Measurements from ENCODE around the gene SLC5A5.
"Not testable (repeated sequence)": the region's sequence is repeated elsewhere in the genome, so short reads cannot be mapped to it uniquely, and the experiment has no call there.

Gene SLC5A5

GRCh38 chr19:17919122-17919521 lies 47.4 kb downstream of the SLC5A5 start:
- not testable (repeated sequence) for DNase-seq (ENCODE audit: low read depth)

DNA sequence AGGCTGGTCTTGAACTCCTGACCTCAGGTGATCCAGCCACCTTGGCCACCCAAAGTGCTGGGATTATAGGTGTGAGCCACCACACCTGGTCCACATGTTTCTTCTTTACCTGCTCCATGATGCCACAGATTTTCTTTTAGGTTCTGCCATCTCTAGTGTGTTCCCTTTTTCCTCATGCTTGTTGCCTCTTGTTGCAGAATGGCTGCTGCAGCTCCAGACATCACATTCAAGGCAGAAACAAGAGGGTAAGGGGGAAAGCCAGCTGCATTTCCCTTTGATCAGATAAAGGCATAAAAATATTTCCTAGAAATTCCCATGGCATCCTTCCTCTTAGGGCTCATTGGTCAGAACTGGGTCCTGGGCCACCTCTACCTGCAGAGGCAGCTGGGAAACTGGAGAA lies 48.8 kb downstream of the SLC5A5 start:
- no peak for DNase-seq (ENCODE audit: low read depth)

DNA sequence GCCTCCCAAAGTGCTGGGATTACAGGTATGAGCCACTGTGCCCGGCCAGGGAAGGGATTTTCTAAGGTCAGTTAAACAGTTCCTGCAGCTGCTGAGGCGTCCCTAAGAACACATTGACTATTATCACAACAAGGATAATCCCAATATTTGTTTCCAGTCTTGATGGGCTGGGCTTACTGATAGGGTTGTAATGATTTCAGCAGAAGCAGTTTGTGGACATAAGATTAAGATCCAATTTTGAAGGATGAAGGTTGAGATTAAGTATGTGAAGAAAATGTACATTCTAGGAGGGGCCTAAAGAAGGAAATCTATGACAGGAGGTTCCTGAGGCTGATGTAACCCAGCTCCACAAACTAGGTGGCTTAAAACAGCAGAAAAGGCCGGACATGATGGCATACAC lies 50.4 kb downstream of the SLC5A5 start:
- no peak for DNase-seq (ENCODE audit: low read depth)

DNA sequence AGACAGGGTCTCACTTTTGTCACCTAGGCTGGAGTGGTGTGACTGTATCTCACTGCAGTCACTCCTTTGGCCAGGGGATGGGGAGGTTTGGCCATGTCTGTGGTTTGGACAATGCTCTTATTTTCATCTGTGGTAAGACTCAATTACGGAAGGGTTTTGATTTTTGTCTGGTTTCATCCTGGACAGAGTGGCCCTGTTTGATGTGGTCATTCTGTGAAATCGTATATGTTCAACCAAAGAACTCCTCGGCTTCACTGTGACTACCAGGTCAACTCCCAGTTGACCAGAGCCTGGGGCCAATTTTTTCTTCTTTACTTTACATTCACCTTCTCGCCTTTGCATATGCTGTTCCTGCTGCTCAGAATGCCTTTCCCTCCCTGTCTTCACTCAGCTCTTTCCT lies 54.3 kb downstream of the SLC5A5 start:
- no peak for DNase-seq (ENCODE audit: low read depth)

GRCh38 chr19:17929056-17929455 lies 57.3 kb downstream of the SLC5A5 start:
- DNase-seq (ENCODE audit: low read depth), result no peak

DNA sequence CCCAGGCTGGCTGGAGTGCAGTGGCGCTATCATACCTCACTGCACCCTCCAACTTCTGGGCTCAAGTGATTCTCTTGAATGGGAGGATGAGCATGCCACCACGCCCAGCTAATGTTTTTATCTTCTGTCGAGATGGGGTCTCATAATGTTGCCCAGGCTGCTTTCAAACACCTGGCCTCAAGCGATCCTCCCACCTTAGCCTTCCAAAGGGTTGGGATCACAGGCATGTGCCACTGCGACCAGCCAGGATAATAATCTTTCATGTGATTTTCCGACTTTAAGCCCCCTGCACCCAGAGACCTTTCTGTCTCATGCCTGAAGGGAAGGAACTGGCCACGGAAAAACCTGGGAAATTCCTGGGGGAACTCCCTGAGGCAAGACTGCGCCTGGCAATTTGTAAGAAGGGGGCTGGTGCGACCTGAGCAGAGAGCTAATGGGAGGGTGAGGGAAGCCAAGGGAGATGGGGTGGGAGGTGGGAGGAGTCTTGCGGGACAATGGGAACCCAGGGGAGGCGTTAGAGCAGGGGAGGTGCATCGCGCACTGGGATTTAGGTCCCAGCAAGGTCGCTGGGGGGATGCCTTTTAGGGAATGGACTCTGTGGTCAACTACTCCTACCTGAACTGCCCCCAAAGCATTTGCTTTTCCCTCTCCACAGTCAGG lies 59.9 kb downstream of the SLC5A5 start:
- no peak for DNase-seq (ENCODE audit: low read depth)

- peak; percentile 88 for DNase-seq (ENCODE audit: low read depth)
Observed at GRCh38 chr19:17932485-17933338, 61.0 kb downstream of the SLC5A5 start, which contains the start of gene CCDC124. Gene CCDC124 (plus strand): TSS chr19:17933015. CDS start chr19:17936421, 3,406 bp downstream.

DNA sequence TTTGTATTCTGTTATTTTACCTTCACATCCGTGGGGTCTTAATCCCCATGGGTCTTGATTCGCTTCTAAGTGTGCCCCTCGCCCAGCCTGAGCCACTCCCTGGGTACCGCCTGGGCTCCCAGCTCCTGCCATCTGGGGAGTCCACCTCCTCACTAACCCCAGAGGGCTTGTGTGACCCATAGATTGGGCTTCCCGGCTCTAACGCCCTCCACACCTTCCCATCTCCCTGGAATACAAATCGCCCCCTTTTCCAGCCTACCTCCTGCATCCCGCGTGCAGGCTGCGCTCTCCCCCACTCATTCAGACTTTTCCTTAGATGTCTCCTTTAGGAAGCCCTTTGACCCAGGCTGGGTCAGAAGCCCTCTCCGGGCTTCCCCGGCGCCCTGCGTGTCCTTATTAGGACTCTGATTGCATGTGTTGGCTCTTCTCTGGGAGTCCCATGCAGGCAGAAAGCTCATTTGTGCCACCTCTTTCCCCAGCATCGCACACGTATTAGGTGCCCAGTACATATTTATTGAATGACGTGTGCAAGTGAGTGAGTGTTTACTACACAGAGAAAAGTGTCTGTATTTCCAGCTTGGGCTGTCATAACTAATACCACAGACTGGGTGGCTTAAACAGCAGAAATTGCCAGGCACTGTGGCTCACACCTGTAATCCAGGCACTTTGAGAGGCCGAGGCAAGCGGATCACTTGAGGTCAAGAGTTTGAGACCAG lies 61.8 kb downstream of the SLC5A5 start:
- DNase-seq (ENCODE audit: low read depth), result no peak

GRCh38 chr19:17936379-17936778 lies 64.6 kb downstream of the SLC5A5 start:
- DNase-seq (ENCODE audit: low read depth), result no peak

DNA sequence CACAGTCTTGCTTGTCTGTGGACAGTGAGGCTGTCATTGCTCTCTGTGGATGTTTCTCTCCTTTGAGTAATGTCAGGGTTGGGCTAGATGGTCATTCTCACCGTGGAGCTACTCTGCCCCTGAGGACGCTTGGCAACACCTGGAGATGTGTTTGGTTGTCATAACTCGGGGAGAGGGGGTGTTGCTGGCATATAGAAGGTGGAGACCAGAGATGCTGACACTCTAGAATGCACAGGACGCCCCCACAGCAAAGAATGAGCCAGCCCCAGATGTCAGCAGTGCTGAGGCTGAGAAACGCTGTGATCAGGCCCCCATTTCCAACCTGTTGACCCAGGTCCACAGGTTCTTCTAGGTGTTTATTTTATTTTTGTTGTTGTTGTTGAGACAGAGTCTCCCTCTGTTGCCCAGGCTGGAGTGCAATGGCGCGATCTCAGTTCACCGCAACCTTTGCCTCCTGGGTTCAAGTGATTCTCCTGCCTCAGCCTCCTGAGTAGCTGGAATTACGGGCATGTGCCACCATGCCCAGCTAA lies 65.7 kb downstream of the SLC5A5 start:
- no peak for DNase-seq (ENCODE audit: low read depth)

DNA sequence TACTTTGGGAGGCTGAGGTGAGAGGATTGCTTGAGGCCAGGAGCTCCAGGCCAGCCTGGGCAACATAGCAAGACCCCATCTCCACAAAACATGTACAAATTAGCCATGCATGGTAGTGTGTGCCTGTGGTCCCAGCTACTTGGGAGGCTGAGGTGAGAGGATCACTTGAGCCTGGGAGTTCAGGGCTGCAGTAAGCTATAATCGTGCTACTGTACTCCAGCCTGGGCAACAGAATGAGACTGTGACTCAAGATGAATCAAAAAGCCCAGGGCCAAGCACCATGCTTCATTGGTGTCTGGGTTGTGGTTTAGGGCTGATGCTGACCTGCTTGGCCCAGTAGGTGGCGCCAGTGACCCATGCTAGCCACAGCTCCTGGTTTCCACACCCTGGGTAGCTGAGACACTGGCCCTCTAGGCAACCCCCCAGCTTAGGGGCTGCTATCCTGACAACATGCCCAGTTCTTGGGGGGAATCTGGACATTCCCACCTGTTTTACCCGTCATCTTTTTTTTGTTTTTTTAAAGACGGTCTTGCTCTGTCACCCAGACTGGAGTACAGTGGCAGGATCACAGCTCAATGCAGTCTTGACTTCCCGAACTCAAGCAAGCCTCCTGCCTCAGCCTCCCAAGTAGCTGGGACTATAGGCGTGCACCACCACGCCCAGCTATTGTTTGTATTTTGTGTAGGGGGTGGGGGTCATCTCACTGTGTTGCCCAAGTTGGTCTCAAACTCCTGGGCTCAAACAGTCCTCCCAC lies 66.5 kb downstream of the SLC5A5 start:
- peak; percentile 70 for DNase-seq (ENCODE audit: low read depth)

GRCh38 chr19:17942181-17942580 lies 70.4 kb downstream of the SLC5A5 start:
- DNase-seq (ENCODE audit: low read depth), result no peak

DNA sequence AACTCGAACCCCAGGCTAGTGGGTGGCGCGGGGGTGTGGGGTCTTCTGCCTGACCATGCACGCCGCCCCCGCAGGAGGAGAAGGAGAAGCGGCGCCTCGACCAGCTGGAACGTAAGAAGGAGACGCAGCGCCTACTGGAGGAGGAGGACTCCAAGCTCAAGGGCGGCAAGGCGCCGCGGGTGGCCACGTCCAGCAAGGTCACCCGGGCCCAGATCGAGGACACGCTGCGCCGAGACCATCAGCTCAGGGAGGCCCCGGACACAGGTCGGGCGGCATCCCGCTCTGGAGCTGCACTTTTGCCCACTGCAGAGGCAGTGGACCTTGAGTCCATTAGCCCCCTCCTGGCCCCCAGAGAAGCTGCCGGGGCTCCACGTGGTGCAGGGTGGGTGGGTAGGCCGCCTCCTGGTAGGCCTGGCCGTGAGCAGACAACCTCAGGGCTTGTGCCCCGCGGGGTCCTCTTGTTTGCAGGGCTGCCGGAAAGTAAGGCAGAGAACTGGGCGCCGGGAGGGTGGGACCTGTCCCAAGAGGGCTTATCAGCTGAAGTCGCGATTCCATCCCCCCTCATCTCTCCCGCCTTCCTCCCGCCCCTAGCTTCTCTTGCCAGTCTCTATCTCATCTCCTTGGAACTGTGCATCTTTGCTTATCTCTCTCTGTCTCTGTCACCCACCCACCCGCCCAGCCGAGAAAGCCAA lies 71.0 kb downstream of the SLC5A5 start:
- no peak for DNase-seq (ENCODE audit: low read depth)

DNA sequence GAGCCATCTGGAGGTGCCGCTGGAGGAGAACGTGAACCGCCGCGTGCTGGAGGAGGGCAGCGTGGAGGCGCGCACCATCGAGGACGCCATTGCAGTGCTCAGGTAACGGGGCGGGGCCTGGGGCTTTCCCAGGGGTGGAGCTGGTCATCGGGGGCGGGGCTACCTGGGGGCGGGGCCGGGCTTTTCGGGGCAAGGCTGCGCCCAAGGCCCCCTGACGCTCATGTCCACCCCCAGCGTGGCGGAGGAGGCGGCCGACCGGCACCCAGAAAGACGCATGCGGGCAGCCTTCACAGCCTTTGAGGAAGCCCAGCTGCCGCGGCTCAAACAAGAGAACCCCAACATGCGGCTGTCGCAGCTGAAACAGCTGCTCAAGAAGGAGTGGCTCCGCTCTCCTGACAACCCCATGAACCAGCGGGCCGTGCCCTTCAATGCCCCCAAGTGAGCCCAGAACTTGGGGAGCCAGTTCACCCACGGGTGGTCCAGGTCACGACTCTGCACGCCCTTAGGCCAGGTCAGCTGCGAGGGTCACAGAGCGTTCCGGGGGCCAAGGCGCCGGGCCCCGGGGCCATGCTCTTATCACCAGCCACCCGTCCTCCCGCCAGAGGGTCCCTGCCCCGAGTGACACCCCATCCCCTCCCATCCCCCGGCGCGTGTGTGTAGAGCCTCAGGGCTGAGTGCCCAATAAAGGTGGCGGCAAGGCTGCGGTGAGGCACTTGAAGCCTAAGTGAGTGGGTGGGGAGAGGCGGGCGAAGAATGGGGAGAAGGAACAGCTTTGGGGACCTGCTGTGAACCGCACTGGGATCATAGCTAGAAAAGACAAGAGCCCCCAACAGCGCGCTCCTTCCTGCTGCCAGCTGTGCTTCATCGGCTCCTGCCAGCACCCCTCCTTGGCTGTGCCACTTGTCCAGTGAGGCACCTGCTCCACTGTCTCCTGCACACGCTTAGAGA lies 71.8 kb downstream of the SLC5A5 start:
- no peak for DNase-seq (ENCODE audit: low read depth)

DNA sequence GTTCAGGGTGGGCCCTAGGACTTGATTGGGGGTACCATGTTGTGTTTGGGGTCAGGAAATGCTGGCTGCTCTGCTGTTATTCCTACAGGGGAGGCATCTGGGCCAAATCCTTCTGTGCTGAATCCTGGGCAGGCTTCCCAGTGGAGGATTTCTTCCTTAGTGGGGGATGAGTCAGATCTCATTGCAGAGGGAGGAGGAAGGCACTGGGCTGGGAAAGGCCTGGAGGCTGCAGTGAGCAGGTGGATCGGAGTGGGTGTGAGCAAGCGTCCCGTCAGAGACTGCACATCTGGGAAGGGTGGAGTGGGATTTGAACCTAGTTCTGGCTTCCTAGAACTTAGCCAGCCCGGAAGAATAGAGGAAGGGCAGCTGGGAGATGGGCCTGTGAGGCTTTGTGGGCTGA lies 72.6 kb downstream of the SLC5A5 start:
- DNase-seq (ENCODE audit: low read depth), result no peak
